Measurements from ENCODE around the gene LOXL3.

DNA sequence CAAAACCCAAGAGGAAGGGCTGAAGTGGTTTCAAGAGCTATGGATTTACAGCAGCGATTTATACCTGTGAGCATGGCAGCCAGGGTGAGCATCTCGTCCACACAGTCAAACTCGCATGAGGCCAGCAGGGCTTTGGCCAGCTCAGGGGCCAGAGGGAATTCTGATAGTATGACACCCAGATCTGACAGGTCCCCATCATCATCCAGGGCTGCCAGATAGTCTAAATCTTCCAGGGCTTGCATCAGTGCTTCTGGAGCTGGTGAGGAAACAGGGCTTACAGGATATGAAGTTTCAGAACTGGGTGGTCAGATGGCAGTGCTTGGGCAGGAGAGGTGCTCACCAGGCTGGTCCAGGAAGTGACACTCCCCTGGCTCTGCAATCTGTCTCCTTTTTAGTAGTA is 31.2 kb downstream of the LOXL3 start:
- TF ChIP-seq, protein P1, sequence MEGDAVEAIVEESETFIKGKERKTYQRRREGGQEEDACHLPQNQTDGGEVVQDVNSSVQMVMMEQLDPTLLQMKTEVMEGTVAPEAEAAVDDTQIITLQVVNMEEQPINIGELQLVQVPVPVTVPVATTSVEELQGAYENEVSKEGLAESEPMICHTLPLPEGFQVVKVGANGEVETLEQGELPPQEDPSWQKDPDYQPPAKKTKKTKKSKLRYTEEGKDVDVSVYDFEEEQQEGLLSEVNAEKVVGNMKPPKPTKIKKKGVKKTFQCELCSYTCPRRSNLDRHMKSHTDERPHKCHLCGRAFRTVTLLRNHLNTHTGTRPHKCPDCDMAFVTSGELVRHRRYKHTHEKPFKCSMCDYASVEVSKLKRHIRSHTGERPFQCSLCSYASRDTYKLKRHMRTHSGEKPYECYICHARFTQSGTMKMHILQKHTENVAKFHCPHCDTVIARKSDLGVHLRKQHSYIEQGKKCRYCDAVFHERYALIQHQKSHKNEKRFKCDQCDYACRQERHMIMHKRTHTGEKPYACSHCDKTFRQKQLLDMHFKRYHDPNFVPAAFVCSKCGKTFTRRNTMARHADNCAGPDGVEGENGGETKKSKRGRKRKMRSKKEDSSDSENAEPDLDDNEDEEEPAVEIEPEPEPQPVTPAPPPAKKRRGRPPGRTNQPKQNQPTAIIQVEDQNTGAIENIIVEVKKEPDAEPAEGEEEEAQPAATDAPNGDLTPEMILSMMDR (IDR thresholded peaks at IDR 0.05): no peak
- no peak for TF ChIP-seq EZH2 (IDR thresholded peaks at IDR 0.05)
